Non-pigmented ciliary epithelial cell (primary cell): ENCODE results near the gene SLC10A3.

Experiments
- DNase-seq: peaks from one replicate; pipeline ENCODE4 v3.0.0-alpha.2; 2010; ENCODE audit warnings: low read depth

The SLC10A3 gene

GRCh38 chrX:154490414-154491083, at the start of gene SLC10A3:
Gene SLC10A3 (minus strand): TSS chrX:154490629. CDS start chrX:154488940, 1,689 bp downstream.
- DNase-seq: peak; percentile 55

DNA sequence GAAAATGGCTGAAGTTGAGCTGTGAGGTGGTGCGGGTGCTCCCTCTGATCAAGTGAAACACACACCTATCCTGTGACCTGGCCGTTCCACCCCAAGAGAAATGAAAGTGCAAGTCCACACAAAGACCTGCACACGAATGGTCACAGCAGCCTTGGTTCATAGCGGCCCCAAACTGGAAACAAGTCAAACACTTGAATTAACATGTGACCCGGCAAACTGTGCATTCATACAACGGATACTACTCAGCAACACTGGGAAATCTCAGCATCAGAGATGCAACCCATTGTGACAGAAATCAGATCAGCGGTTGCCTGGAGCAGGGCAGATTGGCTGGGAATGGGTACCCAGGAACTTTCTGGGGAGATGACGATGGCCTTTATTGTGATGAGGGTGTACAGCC, 48.6 kb upstream of the SLC10A3 start:
- no peak for DNase-seq

DNA sequence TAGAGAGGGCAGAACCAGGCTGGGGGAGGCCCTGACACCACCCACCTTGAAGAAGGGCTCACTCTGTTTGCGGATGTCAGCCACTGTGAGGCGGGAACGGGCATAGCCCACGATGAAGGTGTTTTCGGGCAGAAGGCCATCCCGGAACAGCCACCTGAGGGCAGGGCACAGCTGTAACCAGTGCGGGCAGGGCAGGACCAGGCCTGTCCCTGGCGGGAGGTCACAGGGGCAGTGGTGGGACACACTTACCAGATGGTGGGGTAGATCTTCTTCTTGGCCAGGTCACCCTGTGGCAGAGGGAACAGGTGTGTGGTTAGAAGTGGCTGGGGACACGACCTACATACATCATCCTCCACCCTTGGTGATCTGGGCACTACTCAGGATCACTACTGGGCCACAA, 45.5 kb upstream of the SLC10A3 start:
- no peak for DNase-seq

- DNase-seq: no peak
Measured at GRCh38 chrX:154534526-154535322, 44.3 kb upstream of the SLC10A3 start.

DNA sequence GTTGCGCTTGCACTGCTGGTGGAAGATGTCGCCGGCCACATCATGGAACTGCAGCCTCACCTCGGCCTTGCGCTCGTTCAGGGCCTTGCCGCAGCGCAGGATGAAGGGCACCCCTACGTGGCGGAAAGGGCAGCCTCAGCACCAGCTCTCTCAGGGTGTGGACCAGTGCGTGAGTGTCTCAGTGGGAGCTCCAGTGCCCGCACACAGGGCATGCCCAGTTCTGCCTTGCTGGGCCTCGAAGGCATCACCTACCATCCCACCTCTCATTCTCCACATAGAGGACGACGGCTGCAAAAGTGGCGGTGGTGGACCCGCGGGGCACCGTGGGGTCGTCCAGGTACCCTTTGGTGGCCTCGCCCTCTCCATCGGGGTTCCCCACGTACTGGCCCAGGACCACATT, 42.3 kb upstream of the SLC10A3 start:
- no peak for DNase-seq

- no peak for DNase-seq
Measured at GRCh38 chrX:154531626-154532025, 41.2 kb upstream of the SLC10A3 start.

DNA sequence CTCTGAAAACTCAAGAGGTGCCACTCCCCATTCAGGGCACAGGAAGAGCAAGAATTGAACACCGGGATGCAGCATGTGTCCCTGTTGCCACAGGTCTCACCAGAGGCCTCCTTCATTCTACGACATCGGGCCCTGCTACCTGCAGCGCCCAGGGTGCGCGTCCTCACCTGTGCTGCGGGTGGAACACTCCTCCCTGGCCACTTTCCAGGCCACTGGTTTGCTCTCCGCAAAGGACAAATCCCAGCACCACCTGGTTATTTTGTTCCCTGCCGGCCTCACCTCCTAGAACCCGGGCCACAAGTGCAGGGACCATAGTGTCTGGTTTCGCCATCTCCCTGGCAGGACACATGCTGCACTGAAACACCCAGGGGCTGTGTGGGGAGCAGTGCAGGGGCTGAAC, 39.9 kb upstream of the SLC10A3 start:
- DNase-seq: no peak

DNA sequence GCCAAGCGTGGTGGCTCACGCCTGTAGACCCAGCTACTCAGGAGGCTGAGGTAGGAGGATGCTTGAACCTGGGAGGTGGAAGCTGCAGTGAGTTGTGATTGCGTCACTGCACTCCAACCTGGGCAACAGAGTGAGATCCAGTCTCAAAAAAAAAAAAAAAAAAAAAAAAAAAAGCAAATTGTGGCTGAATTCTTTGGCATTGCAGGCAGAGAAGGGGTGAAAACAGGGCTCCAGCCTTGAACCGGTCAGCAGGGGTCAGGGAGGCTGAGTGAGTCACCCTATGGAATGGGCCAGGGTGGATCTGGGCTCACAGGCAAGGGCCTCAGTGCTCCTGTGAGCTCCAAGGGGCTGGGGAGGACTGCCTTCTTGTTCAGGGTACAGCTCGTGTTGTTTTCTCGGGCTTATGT, 38.8 kb upstream of the SLC10A3 start:
- DNase-seq: no peak

- no peak for DNase-seq
Measured at GRCh38 chrX:154526901-154527675, 36.7 kb upstream of the SLC10A3 start.

DNA sequence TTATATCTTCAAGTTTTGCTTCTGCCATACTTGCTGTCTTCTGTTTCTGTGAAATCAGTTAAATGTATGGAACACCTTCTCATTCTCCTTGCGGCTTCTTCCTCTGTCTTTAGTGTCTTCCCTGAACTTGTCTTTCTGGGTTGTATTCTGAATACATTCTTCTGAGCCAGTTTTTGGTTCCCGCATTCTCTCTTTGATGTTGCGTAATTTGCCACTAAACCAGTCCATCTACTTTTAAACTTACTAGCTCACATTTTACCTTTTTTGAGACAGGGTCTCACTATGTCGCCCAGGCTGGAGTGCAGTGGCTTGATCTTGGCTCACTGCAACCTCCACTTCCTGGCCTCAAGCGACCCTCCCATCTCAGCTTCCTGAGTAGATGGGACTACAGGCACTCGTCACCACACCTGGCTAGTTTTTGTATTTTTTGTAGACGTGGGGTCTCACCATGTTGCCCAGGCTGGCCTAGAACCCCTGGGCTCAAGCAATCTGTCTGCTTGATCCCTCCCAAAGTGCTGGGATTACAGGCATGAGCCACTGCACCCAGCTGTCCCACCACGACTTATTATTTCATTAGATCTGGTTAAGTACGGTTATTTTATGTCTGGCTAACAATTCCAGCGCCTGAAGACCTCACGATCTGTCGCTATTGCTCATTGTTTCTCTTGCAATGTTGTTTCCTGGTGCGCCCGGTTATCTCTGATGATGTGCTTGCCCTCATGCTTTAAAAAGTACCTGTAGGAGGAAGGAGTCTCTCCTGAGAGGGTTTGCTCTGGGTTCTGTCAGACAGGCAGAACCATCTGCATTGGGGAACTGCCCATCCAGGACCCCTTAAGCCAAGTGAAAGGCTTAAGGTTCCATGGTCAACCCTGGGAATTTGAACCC, 35.4 kb upstream of the SLC10A3 start:
- DNase-seq: no peak

DNA sequence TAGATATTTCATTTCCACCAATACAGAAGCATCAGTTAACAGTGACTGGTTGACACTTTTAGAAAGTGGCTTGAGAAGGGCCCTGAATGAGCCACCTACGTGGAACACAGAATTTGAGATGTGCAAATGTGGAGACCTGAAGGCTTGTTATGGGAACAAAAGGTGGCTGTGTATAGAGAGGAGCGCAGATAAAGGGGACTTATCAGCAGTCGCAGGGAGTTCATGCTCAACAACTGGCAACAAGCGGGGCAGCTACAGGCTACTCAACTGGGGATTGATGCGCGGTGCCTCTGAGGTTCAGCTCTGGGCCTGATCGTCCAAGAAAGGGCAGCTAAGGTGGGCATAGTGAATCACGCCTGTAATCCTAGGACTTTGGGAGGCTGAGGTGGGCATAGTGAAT, 29.0 kb upstream of the SLC10A3 start:
- no peak for DNase-seq

DNA sequence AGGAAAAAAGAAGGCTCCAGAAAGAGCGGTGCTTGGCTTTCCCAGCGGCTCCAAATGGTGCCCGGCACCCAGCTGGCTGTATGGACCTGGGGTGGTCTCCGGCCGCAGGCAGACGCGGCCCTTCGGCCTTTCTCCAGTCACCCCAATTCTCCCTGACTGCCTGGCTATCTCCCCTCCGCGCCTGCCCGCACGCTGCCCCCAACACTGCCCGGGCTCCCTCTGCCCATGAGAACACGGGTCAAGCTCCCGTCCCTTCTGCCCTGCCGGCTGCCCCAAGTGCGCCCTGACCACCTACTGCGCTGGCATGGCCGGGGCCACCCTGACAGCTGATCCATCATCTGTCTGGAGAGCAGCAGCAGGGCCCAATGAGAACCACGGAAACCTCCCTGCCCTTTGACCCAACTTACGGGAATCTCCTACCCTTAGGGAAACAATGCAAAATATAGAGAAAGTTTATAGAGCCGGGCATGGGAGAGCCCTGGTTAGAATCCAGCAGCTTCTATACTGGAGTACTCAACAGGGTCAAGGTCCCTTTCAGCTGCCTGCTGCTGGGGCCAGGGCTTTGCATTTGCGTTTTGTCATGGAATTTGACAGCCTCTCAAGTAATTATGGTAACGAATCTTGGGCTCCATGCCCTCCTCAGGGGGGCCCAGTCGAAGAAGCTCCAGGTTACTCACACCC, 26.8 kb upstream of the SLC10A3 start:
- DNase-seq: no peak

DNA sequence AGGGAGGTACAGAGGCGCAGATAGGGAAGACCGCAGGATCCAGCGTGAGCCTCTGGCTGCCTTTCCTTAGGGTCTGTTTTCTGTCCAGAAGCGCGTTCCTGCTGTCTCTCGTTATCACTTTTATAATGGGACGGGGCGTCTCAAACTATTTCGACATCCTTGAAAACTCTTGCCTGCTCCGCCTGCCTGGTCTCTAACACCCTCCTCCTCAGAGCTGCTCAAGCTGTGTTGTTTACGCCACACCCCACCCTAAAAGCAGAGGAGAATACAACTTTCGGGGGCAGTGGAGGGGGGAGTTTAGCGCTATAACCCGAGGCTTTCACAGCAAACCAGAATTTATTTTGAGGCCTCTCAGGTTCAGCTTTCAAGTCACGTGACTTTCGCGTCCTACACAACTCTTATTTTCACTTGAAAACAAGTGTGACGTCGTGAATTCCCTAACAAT, 26.2 kb upstream of the SLC10A3 start:
- no peak for DNase-seq

GRCh38 chrX:154515966-154516655, 25.7 kb upstream of the SLC10A3 start, which contains the start of gene FAM3A:
Gene FAM3A (minus strand): TSS chrX:154516232. CDS start chrX:154515772, 460 bp downstream.
- DNase-seq: peak; percentile 46

DNA sequence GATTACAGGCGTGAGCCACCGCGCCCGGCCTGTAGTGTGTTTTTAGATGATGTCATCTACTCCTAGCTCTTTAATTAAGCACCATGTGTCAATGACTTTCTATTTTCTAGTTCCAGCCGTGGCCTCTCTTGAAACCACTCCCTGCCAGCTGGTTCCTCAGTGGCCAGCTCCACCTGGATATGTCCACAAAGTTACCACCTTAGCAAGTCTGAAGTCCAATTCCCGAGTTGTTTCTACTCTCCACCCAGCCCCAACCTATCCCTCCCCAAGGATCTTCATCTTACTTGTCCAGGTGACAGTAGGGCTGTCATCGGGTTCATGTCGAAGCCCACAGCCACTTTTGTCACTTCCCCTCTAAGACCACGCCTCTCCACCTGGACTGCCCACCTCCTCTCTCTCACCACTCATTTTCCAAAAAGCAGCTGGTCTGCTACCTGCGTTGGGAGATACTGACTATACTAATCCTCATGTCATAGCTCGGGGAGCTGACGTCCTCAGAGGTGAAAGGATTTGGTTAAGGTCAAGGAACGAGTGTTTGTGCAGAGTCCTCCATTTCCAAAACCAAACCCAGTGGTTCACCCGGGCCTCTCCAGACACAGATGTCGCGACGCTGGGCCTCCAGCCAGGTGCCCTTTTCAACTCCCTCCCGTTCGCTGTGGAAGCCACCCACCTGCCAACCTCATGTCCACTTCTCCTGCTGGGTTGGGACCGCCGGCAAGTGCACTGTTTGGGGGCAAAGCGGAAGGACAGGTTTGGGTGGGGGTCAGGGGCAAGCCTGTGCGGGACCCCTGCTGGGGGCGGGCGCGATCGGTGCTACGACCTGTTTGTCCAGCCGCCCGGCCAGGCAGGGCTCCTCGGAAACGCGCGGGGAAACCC, 24.9 kb upstream of the SLC10A3 start:
- no peak for DNase-seq

DNA sequence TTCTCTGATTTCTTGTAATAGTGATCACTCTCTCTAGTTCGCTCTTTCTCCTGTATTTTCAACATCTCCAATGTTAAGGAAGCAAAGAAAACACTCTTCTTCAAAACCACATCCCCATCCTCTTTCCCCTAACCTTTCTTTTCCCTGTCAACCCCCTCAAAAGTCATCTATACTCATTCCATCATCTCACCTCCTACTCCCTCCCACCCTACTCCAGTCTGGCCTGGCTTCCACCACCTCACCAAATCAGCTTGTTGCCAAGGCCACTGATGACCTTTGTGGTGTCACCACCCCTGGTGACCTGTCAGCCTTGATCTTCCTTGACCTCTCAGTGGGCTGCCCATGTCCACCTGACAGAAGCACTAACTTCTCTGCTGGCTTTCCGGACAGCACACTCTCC, 23.3 kb upstream of the SLC10A3 start:
- no peak for DNase-seq

- DNase-seq: no peak
Measured at GRCh38 chrX:154512879-154513553, 22.6 kb upstream of the SLC10A3 start.

DNA sequence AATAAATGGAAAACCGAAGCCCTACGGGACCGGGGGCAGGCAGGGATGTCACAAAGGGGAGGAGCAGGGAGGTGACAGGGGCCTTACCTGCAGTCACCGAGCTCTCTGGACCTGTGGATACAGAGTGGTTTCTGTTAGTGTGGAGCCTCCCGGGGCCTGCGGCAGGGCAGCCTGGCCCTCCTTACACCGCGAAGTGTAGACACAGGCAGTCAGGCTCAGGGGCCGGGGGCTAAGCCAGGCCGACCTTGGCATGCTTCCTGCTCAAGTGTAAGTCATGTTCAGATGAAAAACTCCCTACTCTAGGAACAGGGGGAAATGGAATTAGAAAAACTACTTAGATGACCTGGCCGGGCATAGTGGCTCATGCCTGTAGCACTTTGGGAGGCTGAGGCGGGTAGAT, 21.3 kb upstream of the SLC10A3 start:
- no peak for DNase-seq

GRCh38 chrX:154509455-154509854, 19.0 kb upstream of the SLC10A3 start:
- no peak for DNase-seq
